KMS-11 (cell line): ENCODE results near the gene UNK.

ENCODE experiments used
- H2AFZ ChIP-seq: fragments of 200-600 bp; sonication (generic); 2 replicates; pipeline ENCODE4 v1.6.1; 2016; ENCODE audit warnings: antibody characterized with exemption, mixed run types, low read depth
- H3K27ac ChIP-seq: fragments of 200-600 bp; sonication (generic); 2 replicates; pipeline ENCODE4 v1.6.1; 2016; ENCODE audit warnings: mild to moderate bottlenecking, mixed run types
- H3K27me3 ChIP-seq: fragments of 200-600 bp; sonication (generic); 2 replicates; pipeline ENCODE4 v1.6.1; 2017; ENCODE audit warnings: mild to moderate bottlenecking, low read depth, mixed run types, moderate library complexity; ENCODE audit not compliant: insufficient read depth
- H3K36me3 ChIP-seq: fragments of 200-600 bp; sonication (generic); 2 replicates; pipeline ENCODE4 v1.6.1; 2017; ENCODE audit warnings: mild to moderate bottlenecking, mixed run types; ENCODE audit not compliant: insufficient read depth
- H3K4me1 ChIP-seq: fragments of 200-600 bp; sonication (generic); 2 replicates; pipeline ENCODE4 v1.6.1; 2016; ENCODE audit warnings: mild to moderate bottlenecking, low read depth, mixed run types; ENCODE audit not compliant: poor library complexity, severe bottlenecking
- H3K4me2 ChIP-seq: fragments of 200-600 bp; sonication (generic); 2 replicates; pipeline ENCODE4 v1.7.0; 2016; ENCODE audit warnings: mild to moderate bottlenecking, mixed run types
- H3K4me3 ChIP-seq: fragments of 200-600 bp; sonication (generic); IDR thresholded peaks from 2 replicates; pipeline ENCODE4 v1.6.1; 2017; ENCODE audit warnings: low read depth, low read length, mixed read lengths; ENCODE audit not compliant: insufficient read depth
- H3K79me2 ChIP-seq: fragments of 200-600 bp; sonication (generic); 2 replicates; pipeline ENCODE4 v1.6.1; 2016; ENCODE audit warnings: low read depth, mixed run types; ENCODE audit not compliant: insufficient read depth
- H3K9ac ChIP-seq: fragments of 200-600 bp; sonication (generic); 2 replicates; pipeline ENCODE4 v1.6.1; 2016; ENCODE audit warnings: mild to moderate bottlenecking, mixed run types
- H4K20me1 ChIP-seq: fragments of 200-600 bp; sonication (generic); 2 replicates; pipeline ENCODE4 v1.6.1; 2016; ENCODE audit warnings: mild to moderate bottlenecking, mixed run types; ENCODE audit not compliant: insufficient read depth
- CTCF ChIP-seq: fragments of 200-600 bp; sonication (generic); conservative IDR thresholded peaks from 2 replicates; pipeline ENCODE4 v1.6.1; 2017; ENCODE audit warnings: low read depth, mild to moderate bottlenecking, antibody characterized with exemption, low read length, moderate library complexity, mixed read lengths

Gene UNK

GRCh38 chr17:75832652-75833400 is 48.2 kb downstream of the UNK start:
- Histone ChIP-seq H3K27ac (no peak overlapping the region), H3K79me2 (no peaks in the 10 kb centered on the region), H3K9ac (no peak overlapping the region), H3K4me2 (no peak overlapping the region), H3K36me3 (no peaks in the 10 kb centered on the region), H3K27me3 (no peaks in the 10 kb centered on the region), H2AFZ (no peak overlapping the region), H3K4me1 (peaks cover 6% of the 10 kb centered on the region), H4K20me1 (no peaks in the 10 kb centered on the region), H3K4me3 (no peak overlapping the region)
- no peak for TF ChIP-seq CTCF

- Histone ChIP-seq H3K27ac (no peak overlapping the region), H3K4me1 (no peaks in the 10 kb centered on the region), H4K20me1 (no peaks in the 10 kb centered on the region), H3K36me3 (no peaks in the 10 kb centered on the region), H3K4me2 (no peak overlapping the region), H2AFZ (no peak overlapping the region), H3K27me3 (no peaks in the 10 kb centered on the region), H3K4me3 (no peak overlapping the region), H3K79me2 (no peaks in the 10 kb centered on the region), H3K9ac (no peak overlapping the region)
- no peak for TF ChIP-seq CTCF
Measured at GRCh38 chr17:75834279-75834920, 49.8 kb downstream of the UNK start.

- H3K9ac ChIP-seq = no peak overlapping the region
- no peaks in the 10 kb centered on the region for H4K20me1 ChIP-seq
- H3K79me2 ChIP-seq = no peaks in the 10 kb centered on the region
- no peaks in the 10 kb centered on the region for H3K36me3 ChIP-seq
- TF ChIP-seq CTCF = no peak
- no peak overlapping the region for H3K4me3 ChIP-seq
- no peak overlapping the region for H2AFZ ChIP-seq
- no peaks in the 10 kb centered on the region for H3K4me1 ChIP-seq
- no peak overlapping the region for H3K27ac ChIP-seq
- H3K4me2 ChIP-seq = no peak overlapping the region
- no peaks in the 10 kb centered on the region for H3K27me3 ChIP-seq
Measured at GRCh38 chr17:75834928-75835653, 50.5 kb downstream of the UNK start.

GRCh38 chr17:75835654-75835987 is 51.0 kb downstream of the UNK start:
- Histone ChIP-seq H3K4me2 (no peak overlapping the region), H3K9ac (no peak overlapping the region), H4K20me1 (no peaks in the 10 kb centered on the region), H3K27ac (no peak overlapping the region), H3K36me3 (no peaks in the 10 kb centered on the region), H3K4me1 (no peaks in the 10 kb centered on the region), H3K27me3 (no peaks in the 10 kb centered on the region), H3K79me2 (no peaks in the 10 kb centered on the region), H2AFZ (no peak overlapping the region), H3K4me3 (no peak overlapping the region)
- no peak for TF ChIP-seq CTCF
